ENCODE measurements around the gene CD302. TPM values are rescaled to one million over a fixed set of nuclear protein-coding genes. Genes with fewer than 3 reads are reported as not detected.

Gene CD302
- total RNA-seq, 2 experiments from 2014 or later, result 0.47 to 0.57 TPM

- DNase-seq (no peak), ATAC-seq (no peak)
- intact Hi-C loops (cut with DNase I, micrococcal nuclease), result no loop called here
- ChIA-PET POLR2A (no interaction called here), CTCF (interaction anchor here (1.1 kb wide), 1 partner anchor 21 kb away, joined by 3 read pairs; no protein-coding TSS in a partner anchor)
- Mint-ChIP-seq H3K4me1 (no peaks in the 10 kb centered on the region), H3K36me3 (ENCODE audit: low read depth) (peaks cover 8% of the 10 kb centered on the region), H3K4me3 (no peak overlapping the region), H3K27me3 (no peaks in the 10 kb centered on the region), H3K9me3 (ENCODE audit: low read depth) (no peaks in the 10 kb centered on the region), H3K27ac (no peak overlapping the region)
Measured at GRCh38 chr2:159774370-159774990, 23.5 kb downstream of the CD302 start.

DNA sequence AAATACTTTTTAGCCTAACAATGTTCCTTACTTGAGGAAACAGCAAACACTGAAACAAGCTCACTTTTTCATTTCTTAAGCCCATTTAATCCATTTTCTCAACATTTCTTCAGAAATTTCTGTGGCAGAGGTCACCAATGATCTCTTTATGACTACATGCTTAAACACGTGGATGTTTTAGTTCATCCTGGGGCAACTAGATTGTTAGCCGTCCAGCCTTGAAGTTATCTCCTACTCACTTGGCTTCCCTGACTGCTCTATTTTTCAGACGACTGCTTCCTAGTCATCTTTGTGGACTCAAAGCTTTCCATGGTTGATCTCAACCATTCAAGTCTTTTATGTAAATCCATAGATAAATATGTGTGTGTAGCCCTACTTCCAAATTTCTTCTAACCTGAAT lies 24.1 kb downstream of the CD302 start:
- POLR2A ChIA-PET, result no interaction called here
- intact Hi-C loops (cut with DNase I, micrococcal nuclease), result no loop called here
- Mint-ChIP-seq H3K4me1 (no peaks in the 10 kb centered on the region), H3K36me3 (ENCODE audit: low read depth) (peaks cover 8% of the 10 kb centered on the region), H3K9me3 (ENCODE audit: low read depth) (no peaks in the 10 kb centered on the region), H3K27me3 (no peaks in the 10 kb centered on the region), H3K4me3 (no peak overlapping the region), H3K27ac (no peak overlapping the region)
- DNase-seq (no peak), ATAC-seq (no peak)
- CTCF ChIA-PET, result interaction anchor here (0.6 to 1.1 kb wide), 3 partner anchors 20 to 456 kb away, joined by 3 to 4 read pairs (median 3); no protein-coding TSS in a partner anchor

DNA sequence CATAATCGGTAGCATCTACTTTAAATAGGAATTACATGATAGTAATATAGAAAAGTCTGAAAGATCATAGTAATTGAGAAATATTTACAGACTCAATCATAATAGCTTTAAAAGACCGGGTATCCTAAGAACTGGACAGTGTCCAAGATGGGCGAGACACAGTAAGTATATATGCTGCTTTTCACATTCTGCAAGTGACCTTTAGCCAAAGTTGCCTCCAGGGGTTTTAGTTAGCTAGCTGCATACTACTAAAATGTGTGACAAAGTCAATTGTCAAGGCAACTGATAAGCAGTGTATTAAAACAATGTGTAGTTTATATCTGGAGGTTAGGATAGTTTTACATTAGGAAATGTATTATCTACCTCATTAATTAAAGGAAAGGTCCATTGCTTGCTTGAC lies 24.6 kb downstream of the CD302 start:
- CTCF ChIA-PET, result interaction anchor here (0.6 to 1.1 kb wide), 3 partner anchors 20 to 455 kb away, joined by 3 to 4 read pairs (median 3); no protein-coding TSS in a partner anchor
- H3K27me3 Mint-ChIP-seq, result no peaks in the 10 kb centered on the region
- ATAC-seq, result no peak

GRCh38 chr2:159769147-159769546 lies 28.9 kb downstream of the CD302 start:
- H3K9me3 Mint-ChIP-seq (ENCODE audit: low read depth), result no peaks in the 10 kb centered on the region
- H3K27ac Mint-ChIP-seq, result no peak overlapping the region
- no peak overlapping the region for H3K4me3 Mint-ChIP-seq
- DNase-seq (no peak), ATAC-seq (no peak)
- no peaks in the 10 kb centered on the region for H3K27me3 Mint-ChIP-seq
- CTCF ChIA-PET, result interaction anchor here (0.6 to 1.4 kb wide), 3 partner anchors 10 to 56 kb away, joined by 3 read pairs; no protein-coding TSS in a partner anchor
- H3K4me1 Mint-ChIP-seq, result peaks cover 2% of the 10 kb centered on the region
- H3K36me3 Mint-ChIP-seq (ENCODE audit: low read depth), result peaks cover 21% of the 10 kb centered on the region
- POLR2A ChIA-PET, result no interaction called here
- intact Hi-C loops (cut with DNase I, micrococcal nuclease), result no loop called here

More for the DNA sequence above, 24.6 kb downstream of the CD302 start:
- H3K36me3 Mint-ChIP-seq (ENCODE audit: low read depth), result peaks cover 8% of the 10 kb centered on the region
- H3K4me1 Mint-ChIP-seq, result no peaks in the 10 kb centered on the region
- no peak for DNase-seq
- H3K27ac Mint-ChIP-seq, result no peak overlapping the region
- no peaks in the 10 kb centered on the region for H3K9me3 Mint-ChIP-seq (ENCODE audit: low read depth)
- H3K4me3 Mint-ChIP-seq, result no peak overlapping the region
- POLR2A ChIA-PET, result no interaction called here
- intact Hi-C loops (cut with DNase I, micrococcal nuclease), result no loop called here

DNA sequence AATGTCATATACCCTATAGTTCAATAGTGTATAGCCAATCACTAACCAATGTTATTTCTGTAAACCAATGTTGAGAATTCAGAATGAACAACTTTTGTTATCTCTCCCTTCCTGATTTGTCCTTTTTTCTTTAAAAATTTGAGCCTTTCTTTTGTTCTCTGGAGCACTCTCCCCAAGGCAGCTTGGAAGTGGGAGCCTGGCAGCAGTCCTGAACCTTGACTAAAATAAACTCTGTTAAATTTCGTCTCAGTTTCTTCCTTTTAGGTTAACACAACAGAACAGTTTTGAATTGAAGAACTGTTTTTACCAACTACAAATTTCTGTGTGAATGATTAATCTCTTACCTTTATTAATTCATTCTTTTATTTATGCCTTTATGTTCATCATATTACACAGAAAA lies 35.9 kb downstream of the CD302 start:
- ATAC-seq, result no peak

DNA sequence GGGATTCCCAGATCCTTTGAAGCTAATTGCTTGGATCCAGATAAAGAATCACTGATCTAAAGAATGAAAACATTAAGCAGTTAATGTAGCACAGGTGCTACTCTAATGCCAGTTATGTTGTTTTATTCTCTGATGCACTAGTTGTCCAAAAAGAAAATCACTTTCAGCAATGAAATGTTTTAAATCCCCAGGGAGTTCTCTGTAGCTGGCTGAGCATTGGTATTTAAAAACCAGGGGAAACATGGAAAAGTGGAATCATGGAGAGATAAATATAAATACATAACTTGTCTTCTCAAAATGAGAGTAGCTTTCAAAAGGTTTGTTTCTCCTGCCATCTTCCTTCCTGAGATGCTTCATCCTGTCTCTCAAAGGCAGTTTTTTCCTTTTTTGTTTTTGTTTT lies 37.7 kb downstream of the CD302 start:
- Mint-ChIP-seq H3K4me3 (no peak overlapping the region), H3K27me3 (no peaks in the 10 kb centered on the region), H3K27ac (no peak overlapping the region), H3K4me1 (peaks cover 5% of the 10 kb centered on the region), H3K9me3 (ENCODE audit: low read depth) (no peaks in the 10 kb centered on the region), H3K36me3 (ENCODE audit: low read depth) (peaks cover 42% of the 10 kb centered on the region)
- ATAC-seq, result no peak
- ChIA-PET CTCF (interaction anchor here (0.7 to 1.1 kb wide), 3 partner anchors 148 to 208 kb away, joined by 3 to 4 read pairs (median 4); no protein-coding TSS in a partner anchor), POLR2A (no interaction called here)
- no peak for DNase-seq
- intact Hi-C loops (cut with DNase I, micrococcal nuclease), result no loop called here

More for the DNA sequence above, 35.9 kb downstream of the CD302 start:
- H3K27ac Mint-ChIP-seq, result peak overlapping the region; percentile 51
- POLR2A ChIA-PET, result no interaction called here
- CTCF ChIA-PET, result interaction anchor here (1.0 kb wide), 1 partner anchor 160 kb away, joined by 3 read pairs; no protein-coding TSS in a partner anchor
- intact Hi-C loops (cut with DNase I, micrococcal nuclease), result no loop called here
- DNase-seq, result no peak
- no peaks in the 10 kb centered on the region for H3K9me3 Mint-ChIP-seq (ENCODE audit: low read depth)
- H3K4me3 Mint-ChIP-seq, result no peak overlapping the region
- H3K4me1 Mint-ChIP-seq, result peaks cover 5% of the 10 kb centered on the region
- H3K27me3 Mint-ChIP-seq, result no peaks in the 10 kb centered on the region
- peaks cover 50% of the 10 kb centered on the region for H3K36me3 Mint-ChIP-seq (ENCODE audit: low read depth)

GRCh38 chr2:159759577-159759976 lies 38.4 kb downstream of the CD302 start:
- no peak overlapping the region for H3K4me3 Mint-ChIP-seq
- H3K9me3 Mint-ChIP-seq (ENCODE audit: low read depth), result no peaks in the 10 kb centered on the region
- ChIA-PET POLR2A (no interaction called here), CTCF (interaction anchor here (0.8 kb wide), 1 partner anchor 10 kb away, joined by 3 read pairs; no protein-coding TSS in a partner anchor)
- ATAC-seq (no peak), DNase-seq (no peak)
- no peaks in the 10 kb centered on the region for H3K27me3 Mint-ChIP-seq
- H3K27ac Mint-ChIP-seq, result no peak overlapping the region
- intact Hi-C loops (cut with DNase I, micrococcal nuclease), result loop anchor here in 1 of 2 experiments (5.0 kb wide), 1 partner anchor 47 kb away; the partner anchor contains the start of gene MARCHF7
- H3K36me3 Mint-ChIP-seq (ENCODE audit: low read depth), result peaks cover 42% of the 10 kb centered on the region
- H3K4me1 Mint-ChIP-seq, result peaks cover 5% of the 10 kb centered on the region

GRCh38 chr2:159758686-159759085 lies 39.3 kb downstream of the CD302 start:
- no peak for DNase-seq
- ChIA-PET CTCF (interaction anchor here (0.8 to 1.1 kb wide), 2 partner anchors 11 to 29 kb away, joined by 3 read pairs; no protein-coding TSS in a partner anchor), POLR2A (no interaction called here)
- Mint-ChIP-seq H3K9me3 (ENCODE audit: low read depth) (no peaks in the 10 kb centered on the region), H3K36me3 (ENCODE audit: low read depth) (peaks cover 39% of the 10 kb centered on the region), H3K27me3 (no peaks in the 10 kb centered on the region), H3K4me3 (no peak overlapping the region), H3K27ac (no peak overlapping the region), H3K4me1 (peaks cover 4% of the 10 kb centered on the region)
- no peak for ATAC-seq
- intact Hi-C loops (cut with DNase I, micrococcal nuclease), result loop anchor here in 1 of 2 experiments (5.0 kb wide), 1 partner anchor 46 kb away; the partner anchor contains the start of gene MARCHF7

DNA sequence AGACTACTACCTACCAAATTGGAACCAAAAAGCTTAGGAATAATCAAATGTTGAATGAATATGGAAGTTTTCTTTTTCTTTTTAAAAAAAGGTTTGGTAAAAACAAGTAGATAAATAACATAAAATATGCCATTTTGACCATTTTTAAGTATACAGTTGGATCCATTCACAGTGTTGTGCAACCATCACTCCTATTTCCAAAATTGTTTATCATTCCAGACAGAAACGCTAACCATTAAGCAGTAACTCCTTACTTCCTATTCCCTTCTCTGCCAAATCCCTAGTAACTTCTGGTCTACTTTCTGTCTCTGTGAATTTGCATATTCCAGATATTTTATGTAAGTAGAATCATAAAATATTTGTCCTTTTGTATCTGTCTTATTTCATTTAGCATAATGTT lies 39.8 kb downstream of the CD302 start:
- Mint-ChIP-seq H3K4me1 (peaks cover 4% of the 10 kb centered on the region), H3K27ac (peak overlapping the region; percentile 45), H3K27me3 (no peaks in the 10 kb centered on the region), H3K9me3 (ENCODE audit: low read depth) (no peaks in the 10 kb centered on the region), H3K4me3 (no peak overlapping the region), H3K36me3 (ENCODE audit: low read depth) (peaks cover 36% of the 10 kb centered on the region)
- ChIA-PET POLR2A (interaction anchor here (0.6 kb wide), 1 partner anchor 162 kb away, joined by 6 read pairs; no protein-coding TSS in a partner anchor), CTCF (interaction anchor here (0.7 to 1.1 kb wide), 2 partner anchors 29 to 1079 kb away, joined by 3 read pairs; no protein-coding TSS in a partner anchor)
- DNase-seq, result no peak
- intact Hi-C loops (cut with DNase I, micrococcal nuclease), result loop anchor here in 1 of 2 experiments (5.0 kb wide), 1 partner anchor 46 kb away; the partner anchor contains the start of gene MARCHF7
- ATAC-seq, result no peak

GRCh38 chr2:159755788-159756187 lies 42.2 kb downstream of the CD302 start:
- CTCF ChIA-PET, result interaction anchor here (0.7 to 1.6 kb wide), 14 partner anchors 9 to 212 kb away, joined by 3 to 9 read pairs (median 4); no protein-coding TSS in a partner anchor
- Mint-ChIP-seq H3K27ac (no peak overlapping the region), H3K4me1 (peaks cover 9% of the 10 kb centered on the region), H3K27me3 (no peaks in the 10 kb centered on the region), H3K36me3 (ENCODE audit: low read depth) (peaks cover 48% of the 10 kb centered on the region), H3K4me3 (no peak overlapping the region), H3K9me3 (ENCODE audit: low read depth) (no peaks in the 10 kb centered on the region)
- DNase-seq (peak; percentile 41), ATAC-seq (peak; percentile 100)
- intact Hi-C loops (cut with DNase I, micrococcal nuclease), result loop anchor here (1.0 to 5.0 kb wide), 2 partner anchors 43 kb away; partner anchors contain the start of gene MARCHF7 (in 2 of the 2)
- POLR2A ChIA-PET, result interaction anchor here (0.6 to 0.8 kb wide), 3 partner anchors 44 to 433 kb away, joined by 3 to 5 read pairs (median 5); partner anchors contain the start of gene MARCHF7

DNA sequence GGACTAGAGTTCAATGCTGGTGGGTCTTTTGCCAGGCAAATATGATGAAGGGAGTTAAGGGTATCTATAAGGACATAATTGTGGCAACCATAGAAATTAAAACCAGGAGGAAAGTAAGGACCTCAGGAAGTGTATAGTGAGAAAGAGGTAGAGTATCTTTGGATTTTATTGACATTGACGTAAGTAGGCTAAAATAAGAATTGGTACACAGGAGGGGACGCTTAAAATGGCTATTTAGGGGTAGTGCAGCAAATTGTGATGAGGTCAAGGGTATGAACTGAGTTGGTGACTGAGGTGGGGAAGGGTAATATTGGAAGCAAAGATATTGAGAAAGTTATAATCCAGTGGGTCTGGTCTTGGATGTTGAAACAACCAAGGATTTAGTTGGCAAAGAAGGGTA lies 43.0 kb downstream of the CD302 start:
- intact Hi-C loops (cut with DNase I, micrococcal nuclease), result loop anchor here in 1 of 2 experiments (5.0 kb wide), 1 partner anchor 43 kb away; the partner anchor contains the start of gene MARCHF7
- Mint-ChIP-seq H3K4me3 (no peak overlapping the region), H3K36me3 (ENCODE audit: low read depth) (peaks cover 42% of the 10 kb centered on the region), H3K27ac (no peak overlapping the region), H3K9me3 (ENCODE audit: low read depth) (no peaks in the 10 kb centered on the region), H3K4me1 (peaks cover 9% of the 10 kb centered on the region), H3K27me3 (no peaks in the 10 kb centered on the region)
- ChIA-PET POLR2A (no interaction called here), CTCF (interaction anchor here (1.6 kb wide), 1 partner anchor 213 kb away, joined by 8 read pairs; no protein-coding TSS in a partner anchor)
- ATAC-seq (no peak), DNase-seq (no peak)
